ENCODE results near the gene BDKRB1.
"Not testable (repeated sequence)": the region's sequence is repeated elsewhere in the genome, so short reads cannot be mapped to it uniquely, and the experiment has no call there.

BDKRB1 gene

GRCh38 chr14:96233661-96234060 is 22.3 kb upstream of the BDKRB1 start:
- no peak for DNase-seq

GRCh38 chr14:96235426-96235825 is 20.6 kb upstream of the BDKRB1 start:
- DNase-seq = no peak

GRCh38 chr14:96237641-96238040 is 18.4 kb upstream of the BDKRB1 start:
- DNase-seq = no peak

GRCh38 chr14:96238676-96239265 is 17.2 kb upstream of the BDKRB1 start:
- no peak for DNase-seq

- no peak for DNase-seq
Observed at GRCh38 chr14:96239711-96240141, 16.3 kb upstream of the BDKRB1 start.

- no peak for DNase-seq
Observed at GRCh38 chr14:96240641-96241040, 15.4 kb upstream of the BDKRB1 start.

GRCh38 chr14:96242126-96242525 is 13.9 kb upstream of the BDKRB1 start:
- DNase-seq = no peak

- DNase-seq = peak in 13 of 56 donors; percentile 3 to 48 (median 17)
Observed at GRCh38 chr14:96243785-96244184, 12.2 kb upstream of the BDKRB1 start.

GRCh38 chr14:96245074-96245473 is 10.9 kb upstream of the BDKRB1 start:
- DNase-seq = not testable (repeated sequence)

- no peak for DNase-seq
Observed at GRCh38 chr14:96245710-96246538, 10.1 kb upstream of the BDKRB1 start.

- peak in 1 of 56 donors; percentile 10 for DNase-seq
Observed at GRCh38 chr14:96246539-96246847, 9.5 kb upstream of the BDKRB1 start.

- DNase-seq = no peak
Observed at GRCh38 chr14:96247031-96247430, 9.0 kb upstream of the BDKRB1 start.

- DNase-seq = no peak
Observed at GRCh38 chr14:96249029-96249428, 7.0 kb upstream of the BDKRB1 start.

GRCh38 chr14:96250485-96250884 is 5.5 kb upstream of the BDKRB1 start:
- no peak for DNase-seq

GRCh38 chr14:96251656-96252155 is 4.3 kb upstream of the BDKRB1 start:
- no peak for DNase-seq

- no peak for DNase-seq
Observed at GRCh38 chr14:96252323-96252998, 3.5 kb upstream of the BDKRB1 start.

- peak in 1 of 56 donors; percentile 4 for DNase-seq
Observed at GRCh38 chr14:96252999-96253539, 2.9 kb upstream of the BDKRB1 start.

GRCh38 chr14:96254687-96255086 is 1.3 kb upstream of the BDKRB1 start:
- DNase-seq = no peak

- DNase-seq = no peak
Observed at GRCh38 chr14:96256407-96256806, 397 bp downstream of the BDKRB1 start.

GRCh38 chr14:96257056-96257455 is 1.0 kb downstream of the BDKRB1 start:
- no peak for DNase-seq

GRCh38 chr14:96257900-96258299 is 1.9 kb downstream of the BDKRB1 start:
- no peak for DNase-seq

GRCh38 chr14:96260341-96260821 is 4.4 kb downstream of the BDKRB1 start:
- no peak for DNase-seq
